Activated naive CD4-positive, alpha-beta T cell (primary cell): ENCODE data around the gene RBM3.

ENCODE experiments used
- DNase-seq, 4 experiments: peaks; one replicate each; lab custom pipeline; 2025; lab: John Stamatoyannopoulos, UW

The RBM3 gene

GRCh38 chrX:48626401-48627298 is 52.4 kb downstream of the RBM3 start:
- DNase-seq = no peak
